ENCODE results near the gene OSBPL10. TPM values are rescaled to one million over a fixed set of nuclear protein-coding genes. Genes with fewer than 3 reads are reported as not detected.
"Not testable (repeated sequence)": the region's sequence is repeated elsewhere in the genome, so short reads cannot be mapped to it uniquely, and the experiment has no call there.

The OSBPL10 gene
- total RNA-seq, 1 experiment from 2014 or later, result 172 TPM

- intact Hi-C loops (cut with micrococcal nuclease), result no loop called here
- H3K4me3 Mint-ChIP-seq (ENCODE audit: unreplicated experiment), result no peak overlapping the region
- no peak for DNase-seq (ENCODE audit: unreplicated experiment)
- peaks cover 13% of the 10 kb centered on the region for H3K9me3 Mint-ChIP-seq (ENCODE audit: unreplicated experiment)
- no peak for TF ChIP-seq CTCF (IDR thresholded peaks at IDR 0.05; ENCODE audit: unreplicated experiment)
- POLR2A ChIA-PET, result interaction anchor here (0.7 to 0.9 kb wide), 2 partner anchors 101 to 122 kb away, joined by 3 read pairs; no protein-coding TSS in a partner anchor
- CTCF ChIA-PET, result no interaction called here
- no TSS peak for BruUV-seq (replicated peaks)
- H3K27ac Mint-ChIP-seq (ENCODE audit: low read depth, unreplicated experiment), result no peak overlapping the region
- H3K27me3 Mint-ChIP-seq (ENCODE audit: insufficient read depth, unreplicated experiment), result no peaks in the 10 kb centered on the region
- peaks cover 5% of the 10 kb centered on the region for H3K36me3 Mint-ChIP-seq (ENCODE audit: insufficient read depth, unreplicated experiment)
- H3K4me1 Mint-ChIP-seq (ENCODE audit: insufficient read depth, unreplicated experiment), result no peaks in the 10 kb centered on the region
Observed at GRCh38 chr3:31996195-31996594, 15.1 kb upstream of the OSBPL10 start.

GRCh38 chr3:31995026-31995425, 14.0 kb upstream of the OSBPL10 start:
- DNase-seq (ENCODE audit: unreplicated experiment); CTCF ChIA-PET; H3K4me1 Mint-ChIP-seq (ENCODE audit: insufficient read depth, unreplicated experiment); intact Hi-C loops (cut with micrococcal nuclease); H3K36me3 Mint-ChIP-seq (ENCODE audit: insufficient read depth, unreplicated experiment); POLR2A ChIA-PET; H3K4me3 Mint-ChIP-seq (ENCODE audit: unreplicated experiment); H3K27ac Mint-ChIP-seq (ENCODE audit: low read depth, unreplicated experiment); H3K27me3 Mint-ChIP-seq (ENCODE audit: insufficient read depth, unreplicated experiment); BruUV-seq (replicated peaks): not testable (repeated sequence)
- H3K9me3 Mint-ChIP-seq (ENCODE audit: unreplicated experiment), result peaks cover 13% of the 10 kb centered on the region

GRCh38 chr3:31993843-31994242, 12.8 kb upstream of the OSBPL10 start:
- no peak for DNase-seq (ENCODE audit: unreplicated experiment)
- Mint-ChIP-seq H3K4me3 (ENCODE audit: unreplicated experiment) (no peak overlapping the region), H3K4me1 (ENCODE audit: insufficient read depth, unreplicated experiment) (no peaks in the 10 kb centered on the region), H3K36me3 (ENCODE audit: insufficient read depth, unreplicated experiment) (peaks cover 5% of the 10 kb centered on the region), H3K27ac (ENCODE audit: low read depth, unreplicated experiment) (no peak overlapping the region), H3K9me3 (ENCODE audit: unreplicated experiment) (peaks cover 13% of the 10 kb centered on the region), H3K27me3 (ENCODE audit: insufficient read depth, unreplicated experiment) (no peaks in the 10 kb centered on the region)
- CTCF ChIA-PET, result no interaction called here
- POLR2A ChIA-PET, result no interaction called here
- TF ChIP-seq CTCF (IDR thresholded peaks at IDR 0.05; ENCODE audit: unreplicated experiment), result no peak
- intact Hi-C loops (cut with micrococcal nuclease), result no loop called here
- no TSS peak for BruUV-seq (replicated peaks)

- POLR2A ChIA-PET, result interaction anchor here (0.6 kb wide), 1 partner anchor 1798 kb away, joined by 3 read pairs; no protein-coding TSS in a partner anchor
Observed at GRCh38 chr3:31992995-31993394, 11.9 kb upstream of the OSBPL10 start.

GRCh38 chr3:31988271-31988670, 7.2 kb upstream of the OSBPL10 start:
- TF ChIP-seq CTCF (IDR thresholded peaks at IDR 0.05; ENCODE audit: unreplicated experiment), result no peak
- Mint-ChIP-seq H3K4me3 (ENCODE audit: unreplicated experiment) (no peak overlapping the region), H3K27ac (ENCODE audit: low read depth, unreplicated experiment) (no peak overlapping the region), H3K4me1 (ENCODE audit: insufficient read depth, unreplicated experiment) (peaks cover 3% of the 10 kb centered on the region), H3K36me3 (ENCODE audit: insufficient read depth, unreplicated experiment) (peaks cover 24% of the 10 kb centered on the region), H3K9me3 (ENCODE audit: unreplicated experiment) (peaks cover 4% of the 10 kb centered on the region), H3K27me3 (ENCODE audit: insufficient read depth, unreplicated experiment) (no peaks in the 10 kb centered on the region)
- CTCF ChIA-PET, result no interaction called here
- intact Hi-C loops (cut with micrococcal nuclease), result loop anchor here (10.0 kb wide), 2 partner anchors 333 to 453 kb away; partner anchors contain the start of gene STT3B
- POLR2A ChIA-PET, result no interaction called here
- DNase-seq (ENCODE audit: unreplicated experiment), result no peak
- no TSS peak for BruUV-seq (replicated peaks)

More at GRCh38 chr3:31992995-31993394, 11.9 kb upstream of the OSBPL10 start:
- intact Hi-C loops (cut with micrococcal nuclease); H3K4me1 Mint-ChIP-seq (ENCODE audit: insufficient read depth, unreplicated experiment); CTCF ChIA-PET; H3K36me3 Mint-ChIP-seq (ENCODE audit: insufficient read depth, unreplicated experiment); H3K27ac Mint-ChIP-seq (ENCODE audit: low read depth, unreplicated experiment); BruUV-seq (replicated peaks); H3K27me3 Mint-ChIP-seq (ENCODE audit: insufficient read depth, unreplicated experiment); DNase-seq (ENCODE audit: unreplicated experiment); H3K4me3 Mint-ChIP-seq (ENCODE audit: unreplicated experiment): not testable (repeated sequence)
- peaks cover 13% of the 10 kb centered on the region for H3K9me3 Mint-ChIP-seq (ENCODE audit: unreplicated experiment)

Data from MCF 10A (cell line).